NCI-H524 (cell line): ENCODE data around the gene ATP8B1.
A peak's percentile ranks its signal among the peaks of the same experiment; 100 is the strongest.
"Not testable (repeated sequence)": the region's sequence is repeated elsewhere in the genome, so short reads cannot be mapped to it uniquely, and the experiment has no call there.

ENCODE experiments used
- DNase-seq, 2 experiments: peaks; one replicate each; lab custom pipeline; 2025; lab: John Stamatoyannopoulos, UW

Gene ATP8B1

GRCh38 chr18:57660961-57661360, 142.2 kb downstream of the ATP8B1 start:
- DNase-seq: no peak

- no peak for DNase-seq
These were observed 143.5 kb downstream of the ATP8B1 start for GRCh38 chr18:57659460-57660102.

- DNase-seq: no peak
These were observed 145.6 kb downstream of the ATP8B1 start for GRCh38 chr18:57657542-57657941.

- DNase-seq: no peak
These were observed 147.4 kb downstream of the ATP8B1 start for GRCh38 chr18:57655740-57656139.

GRCh38 chr18:57651914-57652313, 151.2 kb downstream of the ATP8B1 start:
- no peak for DNase-seq

GRCh38 chr18:57649556-57650500, 153.3 kb downstream of the ATP8B1 start:
- DNase-seq: no peak

- DNase-seq: no peak
These were observed 154.7 kb downstream of the ATP8B1 start for GRCh38 chr18:57648414-57648813.

- DNase-seq: peak in 1 of 2 experiments; percentile 46
These were observed 158.6 kb downstream of the ATP8B1 start for GRCh38 chr18:57644540-57644939.

GRCh38 chr18:57643726-57644125, 159.4 kb downstream of the ATP8B1 start:
- not testable (repeated sequence) for DNase-seq

GRCh38 chr18:57642462-57642861, 160.7 kb downstream of the ATP8B1 start:
- not testable (repeated sequence) for DNase-seq

GRCh38 chr18:57640749-57641148, 162.4 kb downstream of the ATP8B1 start:
- DNase-seq: no peak

- DNase-seq: no peak
These were observed 162.9 kb downstream of the ATP8B1 start for GRCh38 chr18:57640236-57640635.

GRCh38 chr18:57635003-57635822, 167.9 kb downstream of the ATP8B1 start:
- peak in 1 of 2 experiments; percentile 72 for DNase-seq

GRCh38 chr18:57631697-57632096, 171.4 kb downstream of the ATP8B1 start:
- peak in 1 of 2 experiments; percentile 24 for DNase-seq

GRCh38 chr18:57630754-57631595, 172.1 kb downstream of the ATP8B1 start:
- DNase-seq: peak in 1 of 2 experiments; percentile 35

- peak; percentile 89 to 93 for DNase-seq
These were observed 172.9 kb downstream of the ATP8B1 start for GRCh38 chr18:57630002-57630753.

GRCh38 chr18:57629422-57629821, 173.7 kb downstream of the ATP8B1 start:
- DNase-seq: no peak

GRCh38 chr18:57627488-57627887, 175.6 kb downstream of the ATP8B1 start:
- DNase-seq: peak; percentile 45 to 77

GRCh38 chr18:57624988-57625387, 178.1 kb downstream of the ATP8B1 start:
- DNase-seq: no peak

GRCh38 chr18:57621246-57621604, 181.9 kb downstream of the ATP8B1 start:
- peak in 1 of 2 experiments; percentile 33 for DNase-seq

GRCh38 chr18:57619876-57620275, 183.2 kb downstream of the ATP8B1 start:
- no peak for DNase-seq
